HCT116 (cell line): ENCODE results near the gene TTLL5. TPM values are rescaled to one million over a fixed set of nuclear protein-coding genes. Genes with fewer than 3 reads are reported as not detected.

Source experiments
- ATAC-seq: fragments of 200-7000 bp; cut with Tn5 transposase; 2 replicates; pipeline ENCODE4 v1.9.1; 2020; ENCODE audit warnings: mild to moderate bottlenecking, moderate library complexity
- BruUV-seq: library from RNA; stranded (reverse); fragments of 400-500 nt; replicated peaks from 2 replicates; lab custom pipeline; 2021; lab: Mats Ljungman, UMichigan
- CTCF ChIA-PET: fragments of 300-600 bp; sonication (Branson Sonifier 250); formaldehyde crosslinking; loops from one replicate; lab custom pipeline; 2021; ENCODE audit warnings: antibody characterized with exemption; lab: Charles Lee
- POLR2A ChIA-PET: fragments of 300-600, 350-600 bp; sonication (Branson Sonifier 250); formaldehyde crosslinking; loops from one replicate; lab custom pipeline; 2021; ENCODE audit warnings: antibody characterized with exemption; lab: Charles Lee
- RAD21 ChIA-PET, 2 experiments: fragments of 300-600 bp; sonication (Branson Sonifier 250); formaldehyde crosslinking; loops; one replicate each; lab custom pipeline; 2023; ENCODE audit warnings: low total read pairs in 2 of 2; ENCODE audit not compliant: uncharacterized antibody in 2 of 2, unreplicated experiment in 2 of 2, low non-redundant PET in 1 of 2; lab: Charles Lee
- DNase-seq: peaks from one replicate; pipeline ENCODE4 v3.0.0-alpha.2; 2010; ENCODE audit warnings: low read depth, low spot score
- H2AFZ ChIP-seq: fragments of 200-600 bp; shearing (Covaris generic), sonication (generic); 2 replicates; pipeline ENCODE4 v1.6.1; 2017; ENCODE audit warnings: low read depth, mixed run types, mixed read lengths, antibody characterized with exemption, low read length; ENCODE audit not compliant: poor library complexity, severe bottlenecking
- H3K27ac ChIP-seq: 2 replicates; pipeline ENCODE4 v1.5.1; 2012; ENCODE audit warnings: low read depth, low read length
- H3K27me3 ChIP-seq: fragments of 200-600 bp; sonication (generic); 2 replicates; pipeline ENCODE4 v1.6.1; 2016; ENCODE audit warnings: mixed run types, low read length, mixed read lengths; ENCODE audit not compliant: insufficient read depth
- H3K36me3 ChIP-seq, 2 experiments: fragments of 200-500 bp in 1 of 2; fragments of 200-600 bp in 1 of 2; sonication (Bioruptor generic) in 1 of 2; sonication (generic) in 1 of 2; 2 replicates each; pipeline versions ENCODE4 v1.5.1 to v1.6.1; 2014 to 2016; ENCODE audit warnings: low read length in 2 of 2, inconsistent platforms in 1 of 2, mixed read lengths in 1 of 2, mixed run types in 1 of 2; ENCODE audit not compliant: insufficient read depth in 2 of 2, control insufficient read depth in 1 of 2
- H3K4me1 ChIP-seq, 2 experiments: fragments of 200-600 bp in 1 of 2; sonication (generic) in 1 of 2; 2 replicates each; pipeline versions ENCODE4 v1.5.1 to v1.6.1; 2012 to 2017; ENCODE audit warnings: low read length in 2 of 2, inconsistent platforms in 1 of 2, mild to moderate bottlenecking in 1 of 2, mixed read lengths in 1 of 2, mixed run types in 1 of 2, moderate library complexity in 1 of 2; ENCODE audit not compliant: insufficient read depth in 2 of 2, control insufficient read depth in 1 of 2
- H3K4me2 ChIP-seq: fragments of 200-600 bp; sonication (generic); 2 replicates; pipeline ENCODE4 v1.6.1; 2017; ENCODE audit warnings: mixed run types, low read length, mixed read lengths
- H3K4me3 ChIP-seq, 2 experiments: fragments of 200-600 bp in 1 of 2; sonication (generic) in 1 of 2; replicated peaks in 1 of 2; 2 replicates each; pipeline ENCODE4 v1.5.1; 2011 to 2016; ENCODE audit warnings: low read length in 2 of 2, control low read depth in 1 of 2, low read depth in 1 of 2, mild to moderate bottlenecking in 1 of 2, mixed read lengths in 1 of 2, mixed run types in 1 of 2
- H3K79me2 ChIP-seq: fragments of 200-600 bp; sonication (generic); 2 replicates; pipeline ENCODE4 v1.6.1; 2017; ENCODE audit warnings: mild to moderate bottlenecking, mixed run types, low read length, moderate library complexity, mixed read lengths; ENCODE audit not compliant: insufficient read depth
- H3K9ac ChIP-seq: fragments of 200-600 bp; sonication (generic); 2 replicates; pipeline ENCODE4 v1.6.1; 2016; ENCODE audit warnings: low read length, mixed read lengths
- H3K9me2 ChIP-seq: fragments of 200-600 bp; sonication (generic), shearing (Covaris generic); 2 replicates; pipeline ENCODE4 v1.6.1; 2017; ENCODE audit warnings: mixed run types, mild to moderate bottlenecking, moderate library complexity; ENCODE audit not compliant: insufficient read depth
- H3K9me3 ChIP-seq, 2 experiments: fragments of 200-500 bp in 1 of 2; fragments of 200-600 bp in 1 of 2; sonication (Bioruptor generic) in 1 of 2; sonication (generic) in 1 of 2; 2 replicates each; pipeline ENCODE4 v1.6.1; 2014 to 2017; ENCODE audit warnings: low read length in 2 of 2, mixed read lengths in 2 of 2, inconsistent platforms in 1 of 2, low read depth in 1 of 2, mild to moderate bottlenecking in 1 of 2, mixed run types in 1 of 2, moderate library complexity in 1 of 2; ENCODE audit not compliant: control insufficient read depth in 1 of 2, insufficient read depth in 1 of 2
- H4K20me1 ChIP-seq: fragments of 200-600 bp; sonication (generic), shearing (Covaris generic); 2 replicates; pipeline ENCODE4 v1.6.1; 2017; ENCODE audit warnings: mixed run types, mild to moderate bottlenecking, moderate library complexity; ENCODE audit not compliant: insufficient read depth
- ELF1 ChIP-seq: IDR thresholded peaks from 2 replicates; pipeline ENCODE4 v1.6.1; 2012; ENCODE audit warnings: low read depth, borderline replicate concordance
- JUND ChIP-seq: IDR thresholded peaks from 2 replicates; pipeline ENCODE4 v1.6.1; 2012
- POLR2A ChIP-seq: IDR thresholded peaks from 2 replicates; pipeline ENCODE4 v1.7.0; 2011; ENCODE audit warnings: borderline replicate concordance; ENCODE audit not compliant: insufficient read depth, insufficient read length; ENCODE audit errors: extremely low read depth
- POLR2AphosphoS5 ChIP-seq: IDR thresholded peaks from 2 replicates; pipeline ENCODE4 v1.6.1; 2011; ENCODE audit warnings: mild to moderate bottlenecking, low read depth, low read length, moderate library complexity
- RAD21 ChIP-seq: IDR thresholded peaks from 2 replicates; pipeline ENCODE4 v1.6.1; 2012; ENCODE audit warnings: low read depth, mild to moderate bottlenecking
- SIN3A ChIP-seq: IDR thresholded peaks from 2 replicates; pipeline ENCODE4 v1.6.1; 2012; ENCODE audit warnings: low read depth
- SRF ChIP-seq: IDR thresholded peaks from 2 replicates; pipeline ENCODE4 v1.6.1; 2012; ENCODE audit warnings: low read depth
- YY1 ChIP-seq: IDR thresholded peaks from 2 replicates; pipeline ENCODE4 v1.6.1; 2011; ENCODE audit warnings: low read length, low read depth, moderate library complexity, mild to moderate bottlenecking; ENCODE audit not compliant: insufficient replicate concordance; ENCODE audit errors: extremely low read depth
- ZNF274 ChIP-seq: fragments of 200-500 bp; sonication (Bioruptor generic); IDR thresholded peaks from 2 replicates; pipeline ENCODE4 v1.6.1; 2014; ENCODE audit warnings: mild to moderate bottlenecking, low read depth, low read length, inconsistent platforms
- intact Hi-C: fragments of 100-400 bp; cut with micrococcal nuclease; formaldehyde crosslinking; loops from 2 replicates; pipeline ENCODE4 v1.10.0; 2022
- total RNA-seq: library from RNA; stranded (reverse); gene quantifications from one replicate; pipeline ENCODE4 v1.2.1, GENCODE V29; 2021; ENCODE audit not compliant: unreplicated experiment
- TF ChIP-seq, protein P1 (sequence below): IDR thresholded peaks from 2 replicates; pipeline ENCODE4 v1.6.1; 2012; ENCODE audit warnings: low read depth

TTLL5 gene
- total RNA-seq, 1 experiment from 2014 or later: 26.2 TPM

DNA sequence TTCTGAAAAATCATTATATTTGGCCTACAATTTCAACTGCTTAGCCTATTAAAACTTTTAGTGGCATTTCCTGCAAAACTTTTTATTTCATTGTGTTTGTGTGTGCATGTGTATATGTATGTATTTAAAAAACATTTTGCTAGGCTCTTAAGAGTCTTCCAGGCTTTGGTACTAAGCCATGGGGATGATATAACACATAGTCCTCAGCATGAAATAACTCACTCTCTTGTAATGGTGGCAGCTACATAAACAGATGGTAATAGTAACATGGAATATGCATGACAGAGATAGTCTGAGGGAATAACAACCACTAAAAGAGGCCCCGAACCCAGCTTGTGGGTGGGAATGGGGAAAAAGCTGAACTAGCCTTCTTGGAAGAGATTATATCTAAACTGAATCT is 141.4 kb downstream of the TTLL5 start:
- BruUV-seq: no TSS peak
- CTCF ChIA-PET: interaction anchor here (1.4 kb wide), 1 partner anchor 9 kb away, joined by 3 read pairs; no protein-coding TSS in a partner anchor
- RAD21 ChIA-PET: no interaction called here

More for the DNA sequence above, 141.4 kb downstream of the TTLL5 start:
- Histone ChIP-seq H3K9me2 (no peaks in the 10 kb centered on the region), H3K36me3 (no peaks in the 10 kb centered on the region), H3K9me3 (no peaks in the 10 kb centered on the region), H3K4me1 (no peaks in the 10 kb centered on the region), H3K79me2 (no peaks in the 10 kb centered on the region), H3K9ac (no peak overlapping the region), H3K27ac (no peak overlapping the region), H4K20me1 (no peaks in the 10 kb centered on the region), H3K27me3 (no peaks in the 10 kb centered on the region), H3K4me3 (no peak overlapping the region), H2AFZ (no peak overlapping the region), H3K4me2 (no peak overlapping the region)
- POLR2A ChIA-PET: no interaction called here
- DNase-seq (no peak), ATAC-seq (no peak)
- TF ChIP-seq RAD21: no peak
- TF ChIP-seq, protein P1, sequence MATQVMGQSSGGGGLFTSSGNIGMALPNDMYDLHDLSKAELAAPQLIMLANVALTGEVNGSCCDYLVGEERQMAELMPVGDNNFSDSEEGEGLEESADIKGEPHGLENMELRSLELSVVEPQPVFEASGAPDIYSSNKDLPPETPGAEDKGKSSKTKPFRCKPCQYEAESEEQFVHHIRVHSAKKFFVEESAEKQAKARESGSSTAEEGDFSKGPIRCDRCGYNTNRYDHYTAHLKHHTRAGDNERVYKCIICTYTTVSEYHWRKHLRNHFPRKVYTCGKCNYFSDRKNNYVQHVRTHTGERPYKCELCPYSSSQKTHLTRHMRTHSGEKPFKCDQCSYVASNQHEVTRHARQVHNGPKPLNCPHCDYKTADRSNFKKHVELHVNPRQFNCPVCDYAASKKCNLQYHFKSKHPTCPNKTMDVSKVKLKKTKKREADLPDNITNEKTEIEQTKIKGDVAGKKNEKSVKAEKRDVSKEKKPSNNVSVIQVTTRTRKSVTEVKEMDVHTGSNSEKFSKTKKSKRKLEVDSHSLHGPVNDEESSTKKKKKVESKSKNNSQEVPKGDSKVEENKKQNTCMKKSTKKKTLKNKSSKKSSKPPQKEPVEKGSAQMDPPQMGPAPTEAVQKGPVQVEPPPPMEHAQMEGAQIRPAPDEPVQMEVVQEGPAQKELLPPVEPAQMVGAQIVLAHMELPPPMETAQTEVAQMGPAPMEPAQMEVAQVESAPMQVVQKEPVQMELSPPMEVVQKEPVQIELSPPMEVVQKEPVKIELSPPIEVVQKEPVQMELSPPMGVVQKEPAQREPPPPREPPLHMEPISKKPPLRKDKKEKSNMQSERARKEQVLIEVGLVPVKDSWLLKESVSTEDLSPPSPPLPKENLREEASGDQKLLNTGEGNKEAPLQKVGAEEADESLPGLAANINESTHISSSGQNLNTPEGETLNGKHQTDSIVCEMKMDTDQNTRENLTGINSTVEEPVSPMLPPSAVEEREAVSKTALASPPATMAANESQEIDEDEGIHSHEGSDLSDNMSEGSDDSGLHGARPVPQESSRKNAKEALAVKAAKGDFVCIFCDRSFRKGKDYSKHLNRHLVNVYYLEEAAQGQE: no peak
- TF ChIP-seq SIN3A: no peak
- no peak for TF ChIP-seq POLR2A
- TF ChIP-seq YY1: no peak
- no peak for TF ChIP-seq ELF1
- TF ChIP-seq JUND: no peak
- TF ChIP-seq SRF: no peak
- TF ChIP-seq ZNF274: no peak
- TF ChIP-seq POLR2AphosphoS5: no peak
- intact Hi-C loops: no loop called here
